IMR-90 (cell line): Measurements from ENCODE around the gene DNAH17. TPM values are rescaled to one million over a fixed set of nuclear protein-coding genes. Genes with fewer than 3 reads are reported as not detected.

Experiments
- ATAC-seq: fragments of 200-7000 bp; cut with Tn5 transposase; 2 replicates; pipeline ENCODE4 v1.9.1; 2020; ENCODE audit warnings: low read depth, mild to moderate bottlenecking, moderate library complexity
- BruUV-seq: library from RNA; stranded (reverse); fragments of 400-500 nt; replicated peaks from 2 replicates; lab custom pipeline; 2021; lab: Mats Ljungman, UMichigan
- CTCF ChIA-PET: fragments of 300-600 bp; formaldehyde crosslinking; extraction: SDS; loops from one replicate; lab custom pipeline; 2021; ENCODE audit warnings: antibody characterized with exemption; lab: Yijun Ruan, JAX
- POLR2A ChIA-PET: fragments of 300-600 bp; sonication (Branson Sonifier 250); formaldehyde crosslinking; loops from one replicate; lab custom pipeline; 2022; ENCODE audit warnings: antibody characterized with exemption; ENCODE audit not compliant: unreplicated experiment; lab: Charles Lee
- DNase-seq: peaks from one replicate; pipeline ENCODE4 v3.0.0; 2013
- H2AFZ ChIP-seq: replicated peaks from 2 replicates; pipeline ENCODE3; 2013; ENCODE audit warnings: low read length, mild to moderate bottlenecking; ENCODE audit not compliant: poor library complexity
- H2AK5ac ChIP-seq: 2 replicates; pipeline ENCODE4 v1.6.1; 2013; ENCODE audit warnings: low read depth, low read length, inconsistent platforms
- H2AK9ac ChIP-seq: replicated peaks from 2 replicates; pipeline ENCODE3; 2013; ENCODE audit warnings: mild to moderate bottlenecking, low read depth, low read length, moderate library complexity; ENCODE audit not compliant: poor library complexity
- H2BK120ac ChIP-seq: 2 replicates; pipeline ENCODE4 v1.6.1; 2013; ENCODE audit warnings: low read depth, low read length, inconsistent platforms
- H2BK15ac ChIP-seq: 3 replicates; pipeline ENCODE4 v1.6.1; 2013; ENCODE audit warnings: low read depth, low read length, inconsistent platforms
- H2BK20ac ChIP-seq: 2 replicates; pipeline ENCODE4 v1.6.1; 2013; ENCODE audit warnings: low read depth, mild to moderate bottlenecking, inconsistent platforms, low read length, moderate library complexity
- H2BK5ac ChIP-seq: 2 replicates; pipeline ENCODE4 v1.6.1; 2013; ENCODE audit warnings: mild to moderate bottlenecking, low read depth, low read length, inconsistent platforms; ENCODE audit not compliant: poor library complexity, severe bottlenecking
- H3K14ac ChIP-seq: replicated peaks from 2 replicates; pipeline ENCODE4 v1.6.1; 2013; ENCODE audit warnings: low read depth, low read length, inconsistent platforms
- H3K18ac ChIP-seq: 2 replicates; pipeline ENCODE4 v1.6.1; 2013; ENCODE audit warnings: low read depth, low read length, control low read depth
- H3K23ac ChIP-seq: 2 replicates; pipeline ENCODE4 v1.6.1; 2013; ENCODE audit warnings: low read depth, low read length, inconsistent platforms
- H3K27ac ChIP-seq: 2 replicates; pipeline ENCODE4 v1.5.1; 2013; ENCODE audit warnings: mild to moderate bottlenecking, control low read depth, low read length; ENCODE audit not compliant: insufficient read depth
- H3K27me3 ChIP-seq: 2 replicates; pipeline ENCODE4 v1.6.1; 2013; ENCODE audit warnings: low read length; ENCODE audit not compliant: control insufficient read depth, insufficient read depth
- H3K36me3 ChIP-seq: 2 replicates; pipeline ENCODE4 v1.6.1; 2013; ENCODE audit warnings: low read length, mixed read lengths; ENCODE audit not compliant: control insufficient read depth, insufficient read depth
- H3K4ac ChIP-seq: 2 replicates; pipeline ENCODE4 v1.6.1; 2013; ENCODE audit warnings: low read depth, low read length, inconsistent platforms
- H3K4me1 ChIP-seq: 2 replicates; pipeline ENCODE4 v1.6.1; 2013; ENCODE audit warnings: low read length, mixed read lengths; ENCODE audit not compliant: control insufficient read depth, insufficient read depth
- H3K4me2 ChIP-seq: 2 replicates; pipeline ENCODE4 v1.6.1; 2013; ENCODE audit warnings: low read depth, mild to moderate bottlenecking, control low read depth, low read length, moderate library complexity
- H3K4me3 ChIP-seq: 2 replicates; pipeline ENCODE4 v1.5.1; 2013; ENCODE audit warnings: low read depth, mild to moderate bottlenecking, control low read depth, low read length, moderate library complexity; ENCODE audit not compliant: insufficient read depth
- H3K56ac ChIP-seq: 2 replicates; pipeline ENCODE4 v1.6.1; 2013; ENCODE audit warnings: low read length, inconsistent platforms; ENCODE audit not compliant: insufficient read depth; ENCODE audit errors: extremely low read depth
- H3K79me1 ChIP-seq, 2 experiments: 2 replicates each; pipeline ENCODE4 v1.6.1; 2013; ENCODE audit warnings: low read length in 2 of 2, inconsistent platforms in 1 of 2, low read depth in 1 of 2
- H3K9ac ChIP-seq: 2 replicates; pipeline ENCODE4 v1.6.1; 2013; ENCODE audit warnings: low read depth, low read length, control low read depth
- H3K9me1 ChIP-seq: 2 replicates; pipeline ENCODE4 v1.6.1; 2013; ENCODE audit warnings: low read length, inconsistent platforms; ENCODE audit not compliant: insufficient read depth
- H3K9me3 ChIP-seq: 2 replicates; pipeline ENCODE4 v1.6.1; 2013; ENCODE audit warnings: low read length; ENCODE audit not compliant: control insufficient read depth, insufficient read depth
- H4K20me1 ChIP-seq: 2 replicates; pipeline ENCODE4 v1.6.1; 2013; ENCODE audit warnings: low read length, inconsistent platforms; ENCODE audit not compliant: insufficient read depth
- H4K5ac ChIP-seq: 2 replicates; pipeline ENCODE4 v1.6.1; 2013; ENCODE audit warnings: mild to moderate bottlenecking, low read depth, low read length, control low read depth
- H4K8ac ChIP-seq, 2 experiments: 2 replicates each; pipeline ENCODE4 v1.6.1; 2013; ENCODE audit warnings: low read depth in 2 of 2, low read length in 2 of 2, control low read depth in 1 of 2, inconsistent platforms in 1 of 2
- H4K91ac ChIP-seq: 2 replicates; pipeline ENCODE4 v1.6.1; 2013; ENCODE audit warnings: low read depth, low read length, inconsistent platforms; ENCODE audit not compliant: insufficient read depth
- BHLHE40 ChIP-seq: fragments of 150-350 bp; IDR thresholded peaks from 2 replicates; pipeline ENCODE4 v1.6.1; 2016; ENCODE audit warnings: mild to moderate bottlenecking, low read depth, low read length
- CEBPB ChIP-seq: IDR thresholded peaks from 2 replicates; pipeline ENCODE4 v1.6.1; 2012; ENCODE audit warnings: low read depth, low read length, improper control_type of control experiment
- CHD1 ChIP-seq: IDR thresholded peaks from 2 replicates; pipeline ENCODE4 v1.6.1; 2012; ENCODE audit warnings: low read depth, low read length, improper control_type of control experiment
- CTCF ChIP-seq: conservative IDR thresholded peaks from 2 replicates; pipeline ENCODE4 v1.5.1; 2012; ENCODE audit warnings: mild to moderate bottlenecking, low read depth, low read length, improper control_type of control experiment
- ELK1 ChIP-seq: fragments of 150-350 bp; IDR thresholded peaks from 2 replicates; pipeline ENCODE4 v1.6.1; 2016; ENCODE audit warnings: low read depth, mild to moderate bottlenecking, low read length, moderate library complexity, borderline replicate concordance
- FOS ChIP-seq: fragments of 150-350 bp; IDR thresholded peaks from 2 replicates; pipeline ENCODE4 v1.6.1; 2016; ENCODE audit warnings: low read depth, low read length
- MAFK ChIP-seq: IDR thresholded peaks from 2 replicates; pipeline ENCODE4 v1.6.1; 2012; ENCODE audit warnings: low read depth, low read length, improper control_type of control experiment
- MAZ ChIP-seq: IDR thresholded peaks from 2 replicates; pipeline ENCODE4 v1.6.1; 2012; ENCODE audit warnings: low read depth, mild to moderate bottlenecking, low read length, improper control_type of control experiment, moderate library complexity, borderline replicate concordance
- MXI1 ChIP-seq: IDR thresholded peaks from 2 replicates; pipeline ENCODE4 v1.6.1; 2012; ENCODE audit warnings: low read depth, mild to moderate bottlenecking, low read length, moderate library complexity, borderline replicate concordance
- NFE2L2 ChIP-seq: fragments of 150-350 bp; IDR thresholded peaks from 2 replicates; pipeline ENCODE4 v1.6.1; 2016; ENCODE audit warnings: low read depth, mild to moderate bottlenecking, low read length
- POLR2A ChIP-seq: IDR thresholded peaks from 2 replicates; pipeline ENCODE4 v1.6.1; 2012; ENCODE audit warnings: mild to moderate bottlenecking, low read depth, low read length
- RAD21 ChIP-seq: IDR thresholded peaks from 2 replicates; pipeline ENCODE4 v1.6.1; 2012; ENCODE audit warnings: low read length, improper control_type of control experiment
- RCOR1 ChIP-seq: IDR thresholded peaks from 2 replicates; pipeline ENCODE4 v1.6.1; 2012; ENCODE audit warnings: mild to moderate bottlenecking, low read length, improper control_type of control experiment; ENCODE audit not compliant: insufficient replicate concordance
- RFX5 ChIP-seq: IDR thresholded peaks from 2 replicates; pipeline ENCODE4 v1.8.0; 2012; ENCODE audit warnings: low read depth, mild to moderate bottlenecking, low read length, moderate library complexity
- SMC3 ChIP-seq: fragments of 150-350 bp; IDR thresholded peaks from 2 replicates; pipeline ENCODE4 v1.6.1; 2016; ENCODE audit warnings: low read depth, mild to moderate bottlenecking, antibody characterized with exemption, low read length, moderate library complexity
- USF2 ChIP-seq: fragments of 150-350 bp; IDR thresholded peaks from 2 replicates; pipeline ENCODE4 v1.6.1; 2017; ENCODE audit warnings: mild to moderate bottlenecking, antibody characterized with exemption, low read length, low read depth
- WGBS, 2 experiments: methylation state at CpG; one replicate each; pipeline versions ENCODE4 v1.1.5 to v1.1.7; 2013; ENCODE audit warnings: missing lambda C conversion rate in 2 of 2; ENCODE audit not compliant: insufficient read length in 1 of 2; ENCODE audit errors: extremely low coverage in 2 of 2; 5-methylcytosine and 5-hydroxymethylcytosine counted together
- dilution Hi-C: fragments of 300-500 bp; cut with HindIII; formaldehyde crosslinking; loops from one replicate; pipeline ENCODE4 v1.14.3; 2018; ENCODE audit warnings: low sequenced_read_pairs; ENCODE audit not compliant: unreplicated experiment
- in situ Hi-C: fragments of 300-500 bp; cut with MboI; formaldehyde crosslinking; loops from 3 replicates; pipeline ENCODE4 v1.14.3; 2019; ENCODE audit warnings: low sequenced_read_pairs, inconsistent platforms, mixed read lengths
- intact Hi-C: fragments of 100-400 bp; cut with micrococcal nuclease; formaldehyde crosslinking; loops from 2 replicates; pipeline ENCODE4 v1.10.0; 2022
- polyA plus RNA-seq, 3 experiments: library from polyadenylated mRNA; depleted of rRNA; stranded (reverse); fragments of >200 nt; gene quantifications; 2 replicates each; pipeline ENCODE4 v1.2.3, GENCODE V29; 2012; ENCODE audit warnings: low replicate concordance in 1 of 3
- total RNA-seq: library from RNA; depleted of rRNA; stranded (reverse); fragments of >200 nt; gene quantifications from 2 replicates; pipeline ENCODE4 v1.2.3, GENCODE V29; 2012

DNAH17 gene
- total and polyA plus RNA-seq, 2 of the 4 experiments (the other 2 are of a cell fraction), result not detected

GRCh38 chr17:78557598-78558039 lies 19.6 kb downstream of the DNAH17 start:
- no peak overlapping the region for H2AFZ ChIP-seq
- no TSS peak for BruUV-seq
- peaks cover 16% of the 10 kb centered on the region for H3K27me3 ChIP-seq
- H3K4me2 ChIP-seq, result no peak overlapping the region
- H2BK5ac ChIP-seq, result no peak overlapping the region
- H2AK5ac ChIP-seq, result no peak overlapping the region
- no peak overlapping the region for H2BK15ac ChIP-seq
- no peak overlapping the region for H3K9ac ChIP-seq
- ATAC-seq (peak; percentile 83), DNase-seq (peak; percentile 60)
- no CpG with 5 or more reads among the region's 2 CpGs for WGBS, 2 experiments
- H3K9me1 ChIP-seq, result 0 out of 2 replicates have a peak, but pooled peaks cover 3% of the 10 kb centered on the region
- no peaks in the 10 kb centered on the region for H3K36me3 ChIP-seq
- ChIA-PET CTCF (interaction anchor here (0.5 to 0.7 kb wide), 2 partner anchors 368 to 1647 kb away, joined by 4 to 6 read pairs; no protein-coding TSS in a partner anchor), POLR2A (no interaction called here)
- TF ChIP-seq CEBPB (no peak), MXI1 (no peak), MAZ (no peak), ELK1 (no peak), USF2 (no peak), RAD21 (no peak), RFX5 (no peak), POLR2A (no peak), MAFK (no peak), CTCF (no peak), CHD1 (no peak), RCOR1 (no peak), NFE2L2 (no peak), SMC3 (no peak), FOS (no peak), BHLHE40 (no peak)
- no peak overlapping the region for H3K14ac ChIP-seq
- no peak overlapping the region for H4K5ac ChIP-seq
- dilution Hi-C loops (no loop called here), intact Hi-C loops (no loop called here), in situ Hi-C loops (no loop called here)
- no peaks in the 10 kb centered on the region for H3K9me3 ChIP-seq
- no peak overlapping the region for H3K4ac ChIP-seq
- H3K4me3 ChIP-seq, result no peak overlapping the region
- no peak overlapping the region for H2AK9ac ChIP-seq
- H2BK20ac ChIP-seq, result no peak overlapping the region
- H4K8ac ChIP-seq, result no peak overlapping the region
- no peak overlapping the region for H3K27ac ChIP-seq
- no peaks in the 10 kb centered on the region for H3K4me1 ChIP-seq
- H3K23ac ChIP-seq, result no peak overlapping the region
- H3K18ac ChIP-seq, result no peak overlapping the region
- H3K79me1 ChIP-seq, result no peaks in the 10 kb centered on the region
- no peak overlapping the region for H2BK120ac ChIP-seq
- H4K91ac ChIP-seq, result no peak overlapping the region
- H3K56ac ChIP-seq, result no peak overlapping the region
- H4K20me1 ChIP-seq, result no peaks in the 10 kb centered on the region
